G401.6 (cell line): ENCODE results near the gene LRRC74B.

Experiments
- FAIRE-seq: peaks from 2 replicates; lab custom pipeline; 2012; peaks lifted over from hg19 to GRCh38; lab: Jason Lieb, UNC

Gene LRRC74B

GRCh38 chr22:21014202-21014725 is 31.5 kb upstream of the LRRC74B start:
- FAIRE-seq: peak; percentile 96

DNA sequence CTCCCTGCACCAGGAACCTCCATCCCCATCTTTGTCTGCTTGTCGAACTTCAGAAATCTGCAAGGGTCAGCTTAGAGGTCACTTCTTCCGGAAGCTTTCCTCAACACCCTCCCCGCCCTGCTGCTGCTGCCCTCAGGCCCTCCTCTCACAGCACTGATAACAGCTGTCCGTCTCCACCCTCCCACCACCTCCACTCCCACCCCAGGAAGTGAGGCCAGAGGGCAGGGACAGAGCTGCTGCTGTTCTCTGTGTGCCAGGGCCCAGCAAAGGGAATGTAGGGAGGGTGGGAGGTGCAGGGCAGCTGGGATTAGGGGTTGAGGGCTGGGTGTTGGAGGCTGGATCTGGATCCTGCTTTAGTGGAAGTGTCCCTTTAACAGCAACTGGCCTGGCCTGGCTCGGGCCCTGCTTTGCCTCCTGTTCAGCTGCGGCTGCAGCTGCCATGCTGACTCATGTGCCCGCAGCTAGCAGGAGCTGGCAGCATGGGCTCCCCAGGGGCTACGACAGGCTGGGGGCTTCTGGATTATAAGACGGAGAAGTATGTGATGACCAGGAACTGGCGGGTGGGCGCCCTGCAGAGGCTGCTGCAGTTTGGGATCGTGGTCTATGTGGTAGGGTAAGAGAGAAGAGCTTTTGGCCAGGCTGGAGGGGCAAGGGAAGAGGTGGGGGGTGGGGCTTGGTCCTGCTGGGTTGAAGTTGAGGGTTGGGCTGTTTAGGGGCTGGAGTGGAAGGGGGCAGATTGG is 30.9 kb upstream of the LRRC74B start, which contains the start of gene P2RX6:
P2RX6 (plus strand) TSS at position 440 of the 740 bp plus-strand sequence; CDS start at position 450, 10 bp downstream.
- no peak for FAIRE-seq

DNA sequence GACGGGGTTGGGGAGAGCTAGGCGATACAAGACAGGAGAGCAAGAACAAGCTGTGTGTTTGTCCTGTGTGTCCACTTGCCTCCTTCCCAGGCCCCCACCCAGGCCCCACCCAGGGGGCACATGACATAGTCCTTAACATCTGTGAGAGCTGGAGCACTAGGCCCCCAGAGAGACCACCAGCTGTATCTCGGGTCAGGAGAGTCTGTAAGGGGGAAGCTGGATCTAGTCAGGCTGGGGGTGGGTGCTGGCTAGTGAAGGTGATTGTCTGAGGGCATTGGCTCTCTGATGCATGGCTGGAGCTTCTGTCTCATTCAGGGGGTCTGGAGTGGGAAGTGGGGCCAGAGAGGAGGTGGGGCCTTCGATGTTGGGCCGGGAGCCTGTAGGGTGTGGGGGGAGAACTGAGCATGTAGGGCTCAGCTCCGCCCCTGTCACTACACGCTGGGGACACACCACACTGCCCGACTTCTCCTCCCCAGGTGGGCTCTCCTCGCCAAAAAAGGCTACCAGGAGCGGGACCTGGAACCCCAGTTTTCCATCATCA is 30.2 kb upstream of the LRRC74B start:
- no peak for FAIRE-seq

DNA sequence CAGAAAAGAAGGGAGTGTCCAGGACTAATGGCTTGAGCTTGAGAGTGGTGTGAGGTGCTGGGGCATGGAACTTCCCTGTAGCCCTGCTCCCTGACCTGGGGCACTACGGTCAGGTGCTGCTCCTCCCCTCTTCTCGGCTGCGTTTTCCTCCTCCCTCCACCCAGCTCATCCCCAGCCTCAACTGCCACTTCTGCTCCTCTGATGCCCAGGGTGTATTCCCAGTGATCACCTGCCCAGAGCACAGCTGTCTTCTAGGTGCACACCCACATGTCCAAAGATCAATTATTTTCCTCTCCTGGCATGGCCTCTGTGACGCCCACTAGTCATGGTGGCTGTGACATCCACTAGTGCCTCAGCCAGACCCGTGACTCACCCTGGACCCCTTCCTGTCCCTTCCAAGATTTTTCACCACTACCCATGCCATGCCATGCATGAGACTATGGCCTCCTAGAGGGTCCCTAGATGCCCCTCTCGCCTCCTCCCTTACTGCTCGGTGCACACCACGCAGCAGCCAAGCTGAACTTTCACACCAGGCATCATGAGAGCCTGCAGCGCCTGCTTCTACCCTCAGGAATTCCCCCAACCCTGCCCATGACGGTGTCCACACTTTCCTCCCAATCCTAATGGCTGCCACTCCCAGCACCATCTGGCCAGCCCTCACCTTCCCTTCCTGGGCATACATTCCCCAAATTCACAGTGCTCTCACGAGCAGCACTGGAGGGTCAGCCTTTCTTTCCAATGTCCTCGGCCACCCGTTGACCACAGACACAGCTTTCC is 28.9 kb upstream of the LRRC74B start:
- no peak for FAIRE-seq

GRCh38 chr22:21018314-21018713 is 27.4 kb upstream of the LRRC74B start:
- FAIRE-seq: no peak

GRCh38 chr22:21020802-21021429 is 24.8 kb upstream of the LRRC74B start:
- FAIRE-seq: no peak

DNA sequence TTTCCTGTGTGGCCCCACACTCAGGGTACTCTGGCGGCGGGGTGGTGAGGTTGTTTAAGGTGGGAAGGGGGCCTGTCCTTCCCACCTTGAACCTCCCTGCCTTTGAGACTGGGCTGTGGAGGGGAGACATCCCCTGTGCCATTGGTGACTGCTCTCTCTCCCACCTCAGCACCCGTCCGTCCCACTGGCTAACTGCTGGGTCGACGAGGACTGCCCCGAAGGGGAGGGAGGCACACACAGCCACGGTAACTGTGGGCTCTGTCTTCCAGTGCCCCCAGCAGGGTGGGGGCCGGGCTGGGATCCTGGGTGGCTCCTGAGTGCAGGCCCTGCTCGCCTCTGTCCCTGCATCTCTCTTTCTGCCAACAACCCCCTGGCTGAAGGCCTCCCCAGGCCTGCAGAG is 23.2 kb upstream of the LRRC74B start:
- no peak for FAIRE-seq

GRCh38 chr22:21022955-21023614 is 22.7 kb upstream of the LRRC74B start:
- no peak for FAIRE-seq

DNA sequence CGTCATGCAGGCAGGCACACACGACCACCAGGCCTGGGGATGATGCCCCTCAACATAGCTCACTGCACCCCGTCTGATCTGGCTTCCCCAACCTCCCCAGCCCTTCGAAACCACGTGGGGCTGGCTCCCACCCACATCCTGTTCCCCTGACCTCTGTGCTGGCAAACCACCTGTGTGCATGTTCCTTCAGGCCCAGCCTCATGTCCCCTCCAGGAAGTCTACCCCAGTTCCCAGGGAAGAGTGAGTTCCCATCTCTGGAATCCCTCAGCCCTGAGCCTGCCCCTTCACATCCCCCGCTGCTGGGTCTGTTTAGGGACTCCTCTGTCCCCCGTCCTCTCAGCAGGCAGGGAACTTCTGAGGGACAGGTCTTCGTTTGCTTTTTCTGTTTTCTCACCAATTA is 20.5 kb upstream of the LRRC74B start:
- no peak for FAIRE-seq

GRCh38 chr22:21025763-21026755 is 19.7 kb upstream of the LRRC74B start:
- no peak for FAIRE-seq

GRCh38 chr22:21026783-21027692 is 18.7 kb upstream of the LRRC74B start:
- no peak for FAIRE-seq

DNA sequence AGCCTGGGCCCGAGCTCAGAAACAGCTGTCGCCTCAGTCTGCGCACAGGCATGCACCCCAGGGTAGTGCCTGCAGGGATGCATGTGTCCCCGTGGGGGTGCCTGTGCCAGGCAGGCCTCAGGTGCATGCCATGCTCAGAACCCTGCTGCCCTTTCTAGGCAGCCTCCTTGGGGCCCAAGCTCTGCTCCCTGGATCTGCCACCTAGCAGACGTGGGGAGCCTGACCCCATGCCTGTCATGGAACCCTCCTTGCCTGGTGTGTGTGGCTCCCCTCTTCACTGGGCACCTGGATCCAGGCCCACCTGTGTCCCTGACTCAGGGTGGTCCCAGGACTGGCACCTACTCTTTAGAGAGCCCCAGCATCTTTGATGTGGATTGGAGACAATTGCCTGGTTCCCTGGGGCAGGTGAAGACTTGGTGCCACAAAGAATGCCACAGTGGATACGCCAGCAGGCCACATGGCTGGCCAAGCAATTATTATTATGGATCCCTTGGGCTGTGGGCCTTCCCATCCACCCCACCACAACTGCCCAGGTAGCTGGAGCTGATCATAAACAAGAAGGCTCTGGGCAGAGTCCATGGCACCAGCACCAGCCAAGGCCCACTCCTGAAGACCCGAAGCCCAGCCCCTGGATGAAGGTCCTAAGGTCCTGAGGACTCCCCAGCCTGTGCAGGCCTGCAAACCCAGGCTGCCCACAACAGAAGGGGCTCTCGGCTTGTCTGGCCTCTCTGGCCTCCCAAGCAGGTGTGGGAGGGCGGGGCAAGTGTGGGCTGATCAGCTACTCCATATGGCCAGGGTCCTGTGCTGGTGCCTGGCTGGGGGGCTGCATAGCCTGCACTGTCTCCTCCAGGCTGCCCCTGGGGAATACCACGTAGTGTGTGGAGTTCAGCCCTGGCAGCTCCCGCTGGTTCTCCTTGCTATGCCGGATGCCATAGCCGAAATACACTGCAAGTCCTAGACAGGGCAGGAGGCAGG is 17.2 kb upstream of the LRRC74B start:
- no peak for FAIRE-seq

GRCh38 chr22:21029486-21030025 is 16.2 kb upstream of the LRRC74B start:
- no peak for FAIRE-seq

DNA sequence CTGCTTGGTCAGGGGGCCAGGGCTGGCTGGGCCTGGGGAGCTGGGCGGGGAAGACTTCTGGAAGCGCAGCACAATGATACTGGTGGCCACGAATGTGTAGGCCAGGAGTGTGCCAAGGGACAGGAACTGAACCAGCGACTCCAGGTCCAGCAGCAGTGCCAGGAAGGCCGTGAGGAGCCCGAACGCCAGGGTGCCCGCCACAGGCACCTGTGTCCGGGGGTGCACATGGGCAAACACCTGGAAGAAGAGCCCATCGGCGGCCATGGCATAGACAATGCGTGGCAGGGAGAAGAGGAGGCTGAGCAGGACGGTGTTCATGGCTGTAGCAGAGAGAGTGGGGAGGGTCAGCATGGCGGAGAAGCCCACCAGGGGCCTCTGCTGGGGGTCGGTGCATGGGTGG is 15.7 kb upstream of the LRRC74B start:
- no peak for FAIRE-seq

DNA sequence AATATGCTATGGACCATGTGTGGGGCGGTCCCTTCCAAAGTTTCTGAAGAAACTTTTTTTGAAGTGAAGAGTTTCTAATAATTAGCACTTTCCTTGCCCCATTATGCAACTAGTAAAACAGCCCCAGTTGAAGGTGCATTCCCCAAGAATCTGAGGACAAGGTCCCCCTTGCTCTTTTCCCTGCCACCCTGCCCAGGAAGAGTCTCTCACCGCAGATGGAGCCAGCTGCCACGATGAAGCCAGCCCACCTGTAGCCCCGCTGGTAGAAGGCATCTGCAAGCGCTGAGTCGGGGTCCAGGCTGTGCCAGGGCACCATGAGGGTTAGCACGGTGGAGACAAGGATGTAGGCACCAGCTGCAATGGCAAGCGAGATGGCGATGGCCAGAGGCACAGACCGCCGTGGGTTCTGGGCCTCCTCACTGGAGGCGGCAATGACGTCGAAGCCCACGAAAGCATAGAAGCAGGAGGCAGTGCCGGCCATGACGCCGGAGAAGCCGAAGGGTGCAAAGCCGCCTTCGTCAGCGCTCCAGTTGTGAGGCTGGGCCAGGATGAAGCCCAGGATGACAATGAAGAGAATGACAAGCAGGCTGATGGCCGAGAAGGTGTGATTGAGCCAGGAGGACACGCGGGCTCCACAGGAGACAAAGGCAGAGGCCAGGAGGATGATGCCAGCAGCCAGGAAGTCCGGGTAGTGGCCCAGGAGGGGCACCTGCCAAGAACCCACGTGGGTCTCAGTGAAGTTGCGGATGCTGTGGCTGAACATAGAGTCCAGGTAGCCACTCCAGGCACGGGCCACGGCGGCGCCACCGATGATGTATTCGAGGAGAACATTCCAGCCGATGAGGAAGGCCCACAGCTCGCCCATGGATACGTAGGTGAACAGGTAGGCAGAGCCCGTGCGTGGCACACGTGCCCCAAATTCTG is 14.9 kb upstream of the LRRC74B start:
- no peak for FAIRE-seq

GRCh38 chr22:21031545-21032036 is 14.2 kb upstream of the LRRC74B start:
- FAIRE-seq: no peak
